Measurements from ENCODE around the gene GRIK4. TPM values are rescaled to one million over a fixed set of nuclear protein-coding genes. Genes with fewer than 3 reads are reported as not detected.

Gene GRIK4
- total RNA-seq, 2 experiments from 2014 or later = not detected

DNA sequence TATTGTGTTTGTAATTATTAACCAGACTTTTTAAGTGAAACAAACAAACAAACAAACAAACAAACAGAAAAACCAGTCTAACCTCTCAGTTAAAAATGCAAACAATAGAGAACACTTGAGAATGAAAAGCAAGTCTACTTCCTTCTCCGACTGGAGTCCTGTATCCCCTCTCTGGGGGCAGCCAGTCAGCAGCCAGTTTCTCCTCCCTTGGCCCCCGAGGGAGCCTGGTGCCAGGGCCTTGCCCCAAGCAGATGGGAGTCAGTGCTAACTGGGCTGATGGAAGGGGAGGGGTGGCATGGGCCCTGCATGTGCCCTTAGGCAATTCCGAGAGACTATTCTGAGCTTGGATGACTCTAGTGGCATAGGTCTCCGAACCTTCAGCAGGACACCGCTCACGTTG lies 137.2 kb downstream of the GRIK4 start:
- no peak overlapping the region for H3K4me3 Mint-ChIP-seq
- H3K27ac Mint-ChIP-seq = no peak overlapping the region
- DNase-seq = no peak
- H3K36me3 Mint-ChIP-seq (ENCODE audit: low read depth) = no peaks in the 10 kb centered on the region
- ATAC-seq = no peak
- H3K4me1 Mint-ChIP-seq (ENCODE audit: low read depth) = no peaks in the 10 kb centered on the region
- POLR2A ChIA-PET = no interaction called here
- H3K9me3 Mint-ChIP-seq (ENCODE audit: insufficient read depth) = no peaks in the 10 kb centered on the region
- CTCF ChIA-PET = no interaction called here
- peaks cover 4% of the 10 kb centered on the region for H3K27me3 Mint-ChIP-seq (ENCODE audit: low read depth)

DNA sequence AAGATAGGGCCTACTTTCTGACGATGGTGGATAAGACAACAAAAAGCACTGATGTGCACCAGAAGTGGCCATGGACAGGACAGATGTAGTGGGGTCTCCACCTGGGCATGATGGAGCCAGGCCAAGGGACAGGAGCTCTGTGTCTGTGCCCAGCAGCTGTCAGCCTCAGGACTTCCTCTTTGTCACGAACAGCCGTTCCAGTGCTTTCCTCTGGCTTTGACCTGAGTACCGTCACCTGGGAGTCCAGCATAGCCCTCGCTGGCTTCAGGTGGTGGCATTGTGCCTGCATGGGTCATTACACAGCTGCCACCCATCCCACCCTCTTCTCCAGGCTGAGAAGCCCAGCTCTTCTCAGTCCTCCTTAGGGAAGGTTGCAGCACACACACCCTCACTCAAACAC lies 137.8 kb downstream of the GRIK4 start:
- no peak for DNase-seq
- H3K4me3 Mint-ChIP-seq = no peak overlapping the region
- H3K27ac Mint-ChIP-seq = no peak overlapping the region
- no peaks in the 10 kb centered on the region for H3K9me3 Mint-ChIP-seq (ENCODE audit: insufficient read depth)
- CTCF ChIA-PET = no interaction called here
- no peaks in the 10 kb centered on the region for H3K36me3 Mint-ChIP-seq (ENCODE audit: low read depth)
- no peaks in the 10 kb centered on the region for H3K4me1 Mint-ChIP-seq (ENCODE audit: low read depth)
- no peak for ATAC-seq
- POLR2A ChIA-PET = no interaction called here
- H3K27me3 Mint-ChIP-seq (ENCODE audit: low read depth) = peaks cover 4% of the 10 kb centered on the region

DNA sequence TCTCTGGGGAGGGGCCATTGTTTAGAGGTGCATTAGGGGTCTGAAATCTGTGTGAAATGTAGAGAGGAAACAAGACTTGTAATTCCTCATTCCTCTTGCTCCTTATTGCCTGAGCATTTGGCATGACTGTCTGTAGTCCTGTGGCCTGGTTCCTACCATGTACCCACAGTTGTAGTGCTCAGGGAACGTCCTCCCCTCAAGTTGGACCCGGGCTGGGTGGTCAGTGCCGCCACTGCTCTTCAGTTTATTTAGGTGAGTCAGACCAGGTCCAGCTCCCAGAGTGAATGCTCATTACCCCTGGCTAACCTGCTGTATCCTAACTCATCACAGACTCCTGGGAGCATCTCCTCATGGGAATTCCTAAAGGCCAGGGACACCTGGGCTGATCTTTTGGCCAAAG lies 139.8 kb downstream of the GRIK4 start:
- Mint-ChIP-seq H3K4me1 (ENCODE audit: low read depth) (no peaks in the 10 kb centered on the region), H3K36me3 (ENCODE audit: low read depth) (no peaks in the 10 kb centered on the region), H3K27ac (no peak overlapping the region), H3K27me3 (ENCODE audit: low read depth) (no peaks in the 10 kb centered on the region), H3K9me3 (ENCODE audit: insufficient read depth) (no peaks in the 10 kb centered on the region), H3K4me3 (no peak overlapping the region)
- no peak for ATAC-seq
- ChIA-PET CTCF (no interaction called here), POLR2A (no interaction called here)
- DNase-seq = no peak

DNA sequence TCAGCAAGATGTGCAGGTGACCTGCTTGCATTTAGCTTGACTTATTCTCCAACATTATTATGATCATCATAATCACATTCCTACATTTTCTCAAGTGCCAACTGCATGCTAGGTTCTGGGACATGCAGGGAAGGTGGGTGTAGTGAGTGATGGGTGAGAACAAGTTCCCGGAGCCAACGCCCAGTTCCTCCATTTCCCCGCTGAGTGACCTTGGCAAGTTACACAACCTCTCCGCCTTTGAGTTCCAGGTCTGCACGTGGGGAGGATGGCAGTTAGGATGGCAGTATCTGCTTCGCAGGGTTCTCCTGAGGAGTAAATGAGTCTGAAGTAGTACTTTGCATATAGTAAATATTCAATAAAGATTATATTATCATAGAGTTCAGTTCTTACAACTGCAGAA lies 140.3 kb downstream of the GRIK4 start:
- H3K27ac Mint-ChIP-seq = no peak overlapping the region
- ChIA-PET CTCF (no interaction called here), POLR2A (no interaction called here)
- no peaks in the 10 kb centered on the region for H3K27me3 Mint-ChIP-seq (ENCODE audit: low read depth)
- no peaks in the 10 kb centered on the region for H3K36me3 Mint-ChIP-seq (ENCODE audit: low read depth)
- H3K4me1 Mint-ChIP-seq (ENCODE audit: low read depth) = no peaks in the 10 kb centered on the region
- H3K9me3 Mint-ChIP-seq (ENCODE audit: insufficient read depth) = no peaks in the 10 kb centered on the region
- H3K4me3 Mint-ChIP-seq = no peak overlapping the region
- DNase-seq (no peak), ATAC-seq (no peak)

DNA sequence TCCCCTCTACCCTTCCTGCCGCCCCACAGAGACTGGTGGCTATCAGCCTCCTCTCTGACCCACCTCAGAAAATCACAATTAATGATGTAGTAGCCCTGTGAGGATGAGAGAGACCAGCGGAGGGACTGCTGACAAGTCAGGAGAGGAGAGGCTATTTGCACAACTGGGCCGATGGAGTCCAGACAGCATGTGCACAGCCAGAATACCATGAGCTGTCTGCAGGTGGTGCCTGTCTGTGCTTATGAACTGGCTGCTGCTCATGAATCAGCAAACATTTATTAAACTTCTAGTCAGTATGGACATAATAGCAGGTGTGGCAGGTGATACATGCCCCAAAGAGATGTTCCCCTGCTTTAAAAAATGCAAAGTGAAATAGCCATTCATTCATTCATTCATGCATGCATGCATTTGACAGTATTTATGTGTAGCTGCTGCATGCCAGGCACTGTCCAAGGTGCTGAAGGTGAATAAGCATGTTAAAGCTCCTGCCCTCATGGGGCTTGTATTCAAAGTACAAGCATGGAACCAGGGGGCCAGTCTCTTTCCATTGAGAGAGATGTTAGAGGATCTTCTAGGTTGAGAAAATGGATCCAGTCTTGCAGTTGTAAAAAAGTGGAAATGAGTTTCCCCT lies 141.3 kb downstream of the GRIK4 start:
- H3K27ac Mint-ChIP-seq = no peak overlapping the region

DNA sequence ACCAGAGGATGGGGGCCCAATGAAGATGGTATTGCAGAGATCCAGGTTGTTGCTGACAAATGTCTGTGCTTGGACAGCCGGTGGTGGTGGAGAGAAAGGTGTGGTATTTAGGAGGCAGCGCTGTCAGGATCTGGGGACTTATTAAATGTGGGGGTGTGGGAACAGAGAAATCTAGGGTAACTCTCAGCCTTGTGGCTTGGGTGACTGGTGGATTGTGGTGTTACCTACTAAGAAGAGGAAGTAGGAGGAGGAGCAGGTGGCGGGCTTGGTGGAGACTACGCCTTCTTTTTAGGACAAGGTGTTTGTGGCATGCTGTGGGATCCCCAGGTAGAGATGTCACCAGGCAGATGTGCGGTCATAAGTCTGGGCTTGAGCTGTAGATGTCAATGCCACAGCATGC lies 144.0 kb downstream of the GRIK4 start:
- DNase-seq (no peak), ATAC-seq (no peak)
- Mint-ChIP-seq H3K36me3 (ENCODE audit: low read depth) (no peaks in the 10 kb centered on the region), H3K27me3 (ENCODE audit: low read depth) (peaks cover 1% of the 10 kb centered on the region), H3K27ac (no peak overlapping the region), H3K4me1 (ENCODE audit: low read depth) (no peaks in the 10 kb centered on the region), H3K4me3 (no peak overlapping the region), H3K9me3 (ENCODE audit: insufficient read depth) (no peaks in the 10 kb centered on the region)
- POLR2A ChIA-PET = interaction anchor here (0.6 kb wide), 1 partner anchor 114 kb away, joined by 3 read pairs; no protein-coding TSS in a partner anchor
- CTCF ChIA-PET = no interaction called here

More for the DNA sequence above, 141.3 kb downstream of the GRIK4 start:
- no peaks in the 10 kb centered on the region for H3K36me3 Mint-ChIP-seq (ENCODE audit: low read depth)
- no peaks in the 10 kb centered on the region for H3K4me1 Mint-ChIP-seq (ENCODE audit: low read depth)
- ChIA-PET POLR2A (no interaction called here), CTCF (no interaction called here)
- DNase-seq (peak; percentile 26), ATAC-seq (no peak)
- no peak overlapping the region for H3K4me3 Mint-ChIP-seq
- no peaks in the 10 kb centered on the region for H3K27me3 Mint-ChIP-seq (ENCODE audit: low read depth)
- no peaks in the 10 kb centered on the region for H3K9me3 Mint-ChIP-seq (ENCODE audit: insufficient read depth)

DNA sequence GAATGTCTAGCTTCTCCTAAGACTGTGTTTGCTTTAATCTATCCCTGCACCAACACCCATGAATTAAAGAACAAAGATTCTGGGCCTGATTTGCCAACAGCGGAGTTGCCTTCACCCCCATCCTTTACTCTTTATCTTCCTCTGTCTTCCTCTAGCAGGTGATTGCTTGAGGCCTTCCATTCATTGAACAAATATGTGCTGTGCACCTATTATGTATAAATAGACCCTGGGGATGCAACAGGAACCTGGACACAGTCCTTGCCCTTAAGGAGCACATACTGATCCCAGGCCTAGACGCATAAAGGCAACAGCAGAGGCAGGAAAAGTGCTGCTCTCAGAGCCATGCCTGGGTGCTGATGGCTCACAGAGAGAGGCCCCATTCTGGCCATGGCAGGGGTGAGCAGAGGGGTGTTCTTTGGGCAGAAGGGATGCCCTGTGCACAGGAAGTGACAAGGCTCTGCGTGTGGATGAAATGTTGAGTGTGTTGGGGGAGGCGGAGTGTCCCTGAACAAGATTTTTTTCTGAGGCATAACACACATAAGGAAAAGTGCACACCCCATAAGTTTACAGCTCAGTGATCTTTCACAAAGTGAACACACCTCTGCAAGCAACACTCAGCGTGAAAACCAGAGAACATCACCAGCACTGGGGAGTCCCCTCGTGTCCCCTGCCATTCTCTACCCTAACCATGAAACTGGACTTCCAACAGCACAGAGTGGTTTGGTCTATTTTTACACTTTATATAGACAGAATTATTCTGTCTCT lies 145.9 kb downstream of the GRIK4 start:
- no peak for ATAC-seq
- POLR2A ChIA-PET = no interaction called here
- H3K4me1 Mint-ChIP-seq (ENCODE audit: low read depth) = no peaks in the 10 kb centered on the region

DNA sequence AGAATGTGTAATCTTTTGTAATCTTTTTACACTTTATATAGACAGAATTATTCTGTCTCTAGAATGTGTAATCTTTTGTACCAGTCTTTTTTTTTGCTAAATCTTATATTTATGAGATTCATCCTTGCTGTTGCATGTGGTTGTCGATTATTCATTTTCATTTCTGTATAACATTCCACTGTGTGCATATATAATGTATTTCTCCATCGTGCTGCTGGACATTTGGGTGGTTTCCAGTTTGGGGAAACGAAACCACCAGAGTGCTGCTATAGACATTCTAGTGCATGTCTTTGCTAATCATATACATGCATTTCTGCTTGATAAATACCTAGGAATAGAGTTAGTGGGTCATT lies 146.5 kb downstream of the GRIK4 start:
- Mint-ChIP-seq H3K27ac (no peak overlapping the region), H3K27me3 (ENCODE audit: low read depth) (peaks cover 1% of the 10 kb centered on the region), H3K9me3 (ENCODE audit: insufficient read depth) (no peaks in the 10 kb centered on the region), H3K4me3 (no peak overlapping the region), H3K4me1 (ENCODE audit: low read depth) (no peaks in the 10 kb centered on the region), H3K36me3 (ENCODE audit: low read depth) (no peaks in the 10 kb centered on the region)
- ChIA-PET CTCF (no interaction called here), POLR2A (no interaction called here)
- no peak for ATAC-seq
- DNase-seq = no peak

More for the DNA sequence above, 145.9 kb downstream of the GRIK4 start:
- CTCF ChIA-PET = no interaction called here
- Mint-ChIP-seq H3K27ac (no peak overlapping the region), H3K27me3 (ENCODE audit: low read depth) (peaks cover 1% of the 10 kb centered on the region), H3K36me3 (ENCODE audit: low read depth) (no peaks in the 10 kb centered on the region), H3K9me3 (ENCODE audit: insufficient read depth) (no peaks in the 10 kb centered on the region), H3K4me3 (no peak overlapping the region)
- no peak for DNase-seq

DNA sequence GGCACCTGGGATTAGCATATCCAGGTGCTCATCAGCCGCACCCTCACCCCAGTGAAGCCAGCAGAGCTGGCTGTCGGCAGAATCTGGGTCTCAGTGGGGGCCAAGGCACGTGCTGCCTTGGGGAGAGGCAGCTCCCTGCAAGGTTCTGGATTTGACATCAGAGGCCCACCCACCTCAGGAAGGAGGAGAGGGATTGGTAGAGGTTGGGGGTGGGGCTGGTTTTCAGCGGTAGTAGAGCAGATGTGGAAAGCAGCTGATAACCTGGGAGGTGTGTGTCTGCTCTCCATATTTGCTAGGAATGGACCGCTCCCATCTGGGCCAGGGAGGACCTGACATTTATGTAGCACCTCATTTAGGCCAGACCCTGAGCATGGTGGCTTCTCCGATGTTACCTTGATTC lies 147.5 kb downstream of the GRIK4 start:
- Mint-ChIP-seq H3K27me3 (ENCODE audit: low read depth) (peaks cover 8% of the 10 kb centered on the region), H3K36me3 (ENCODE audit: low read depth) (no peaks in the 10 kb centered on the region), H3K27ac (no peak overlapping the region), H3K4me1 (ENCODE audit: low read depth) (no peaks in the 10 kb centered on the region), H3K9me3 (ENCODE audit: insufficient read depth) (no peaks in the 10 kb centered on the region), H3K4me3 (no peak overlapping the region)
- DNase-seq (no peak), ATAC-seq (no peak)
- ChIA-PET CTCF (no interaction called here), POLR2A (no interaction called here)

DNA sequence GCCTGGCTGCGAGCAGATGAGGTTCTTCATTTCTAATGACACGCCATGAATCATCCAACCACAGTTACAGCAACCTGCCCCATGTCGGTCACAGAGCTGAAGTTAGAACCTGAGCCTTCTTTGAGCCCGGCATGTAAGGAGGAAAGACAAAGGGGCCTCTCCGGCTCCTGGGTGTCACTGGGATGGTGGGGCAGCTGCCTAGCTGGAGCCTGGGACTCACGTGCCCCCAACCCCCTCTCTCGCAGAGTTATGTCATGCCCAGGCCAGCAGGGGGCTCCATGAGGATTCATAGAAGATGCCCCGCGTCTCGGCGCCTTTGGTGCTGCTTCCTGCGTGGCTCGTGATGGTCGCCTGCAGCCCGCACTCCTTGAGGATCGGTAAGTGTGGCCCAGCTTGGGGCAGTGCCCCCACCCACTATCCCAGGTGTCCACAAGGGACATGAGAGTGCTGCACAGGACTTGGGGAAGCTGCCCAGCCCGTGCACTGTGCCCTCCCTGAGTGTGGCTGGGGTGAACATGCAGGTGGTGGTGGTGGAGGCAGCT lies 148.5 kb downstream of the GRIK4 start:
- H3K36me3 Mint-ChIP-seq (ENCODE audit: low read depth) = no peaks in the 10 kb centered on the region
- DNase-seq = peak; percentile 38
- peaks cover 8% of the 10 kb centered on the region for H3K27me3 Mint-ChIP-seq (ENCODE audit: low read depth)
- POLR2A ChIA-PET = no interaction called here
- no peak overlapping the region for H3K27ac Mint-ChIP-seq
- no peak for ATAC-seq
- H3K9me3 Mint-ChIP-seq (ENCODE audit: insufficient read depth) = no peaks in the 10 kb centered on the region
- CTCF ChIA-PET = interaction anchor here (0.6 kb wide), 1 partner anchor 37 kb away, joined by 3 read pairs; no protein-coding TSS in a partner anchor
- H3K4me1 Mint-ChIP-seq (ENCODE audit: low read depth) = no peaks in the 10 kb centered on the region
- no peak overlapping the region for H3K4me3 Mint-ChIP-seq

DNA sequence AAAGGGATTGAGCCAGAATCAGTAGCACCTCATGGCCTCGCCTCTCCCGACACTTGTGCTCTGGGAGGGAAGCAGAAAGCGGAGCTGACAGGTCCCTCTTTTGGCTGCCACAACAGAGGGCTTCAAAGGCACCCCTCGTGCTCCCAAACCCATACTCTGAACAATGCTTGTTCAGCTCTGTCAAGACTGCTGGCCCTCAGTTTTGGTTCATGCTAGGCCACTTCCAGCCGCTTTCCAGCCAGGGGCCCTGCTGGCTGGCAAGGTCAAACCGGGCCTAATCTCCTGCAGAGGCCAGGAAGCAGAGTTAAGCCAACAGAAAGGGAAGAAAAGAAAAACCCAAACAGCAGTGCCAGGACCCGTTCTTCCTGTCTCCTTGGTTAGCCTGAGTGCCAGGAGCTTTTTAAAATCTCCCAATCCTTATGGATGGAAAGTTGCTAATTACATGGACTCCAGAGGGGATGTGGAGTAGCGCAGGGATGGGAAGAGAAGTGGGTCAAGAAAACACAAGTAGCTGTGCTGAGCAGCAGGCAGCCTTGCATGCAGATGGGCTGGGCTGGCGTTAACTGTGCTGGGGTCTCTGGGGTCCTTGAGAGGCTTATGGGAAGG lies 150.6 kb downstream of the GRIK4 start:
- no peaks in the 10 kb centered on the region for H3K4me1 Mint-ChIP-seq (ENCODE audit: low read depth)
- peaks cover 11% of the 10 kb centered on the region for H3K27me3 Mint-ChIP-seq (ENCODE audit: low read depth)
- ChIA-PET POLR2A (no interaction called here), CTCF (no interaction called here)
- H3K36me3 Mint-ChIP-seq (ENCODE audit: low read depth) = no peaks in the 10 kb centered on the region
- ATAC-seq (no peak), DNase-seq (no peak)
- no peak overlapping the region for H3K27ac Mint-ChIP-seq
- H3K9me3 Mint-ChIP-seq (ENCODE audit: insufficient read depth) = no peaks in the 10 kb centered on the region
- no peak overlapping the region for H3K4me3 Mint-ChIP-seq

DNA sequence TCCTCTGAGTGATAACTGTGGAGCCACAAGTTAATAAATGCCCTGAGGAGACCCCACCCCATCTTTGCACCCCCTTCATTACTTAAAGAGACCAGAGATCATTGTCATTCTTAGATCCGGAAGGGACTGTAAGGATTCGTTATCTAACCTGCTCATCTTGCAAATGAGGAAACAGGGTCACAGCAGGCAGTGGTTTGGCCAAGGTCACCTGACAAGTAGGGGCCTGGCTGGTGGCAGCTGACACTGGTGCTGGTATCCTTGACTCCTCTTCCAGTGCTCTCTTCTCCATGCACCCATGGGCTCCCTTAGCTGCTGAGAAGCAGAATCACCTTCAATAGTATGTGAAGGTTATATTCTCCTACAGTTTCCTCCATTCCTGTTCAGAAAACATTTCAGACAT lies 151.6 kb downstream of the GRIK4 start:
- CTCF ChIA-PET = no interaction called here
- no peak for ATAC-seq
- H3K4me3 Mint-ChIP-seq = no peak overlapping the region
- H3K4me1 Mint-ChIP-seq (ENCODE audit: low read depth) = no peaks in the 10 kb centered on the region
- no peak overlapping the region for H3K27ac Mint-ChIP-seq
- POLR2A ChIA-PET = interaction anchor here (0.7 kb wide), 1 partner anchor 459 kb away, joined by 3 read pairs; no protein-coding TSS in a partner anchor
- H3K9me3 Mint-ChIP-seq (ENCODE audit: insufficient read depth) = no peaks in the 10 kb centered on the region
- H3K36me3 Mint-ChIP-seq (ENCODE audit: low read depth) = no peaks in the 10 kb centered on the region
- no peak for DNase-seq
- peaks cover 11% of the 10 kb centered on the region for H3K27me3 Mint-ChIP-seq (ENCODE audit: low read depth)
